K562 (cell line): ENCODE measurements around the gene EYA2. TPM values are rescaled to one million over a fixed set of nuclear protein-coding genes. Genes with fewer than 3 reads are reported as not detected.

Source experiments
- ATAC-seq: fragments of 200-7000 bp; cut with Tn5 transposase; 3 replicates; pipeline ENCODE4 v1.9.1; 2020; ENCODE audit warnings: moderate library complexity
- BruUV-seq: library from RNA; stranded (reverse); fragments of 400-500 nt; replicated peaks from 2 replicates; lab custom pipeline; 2021; lab: Mats Ljungman, UMichigan
- CTCF ChIA-PET: fragments of 300-600 bp; formaldehyde crosslinking; extraction: SDS; loops from one replicate; lab custom pipeline; 2021; ENCODE audit warnings: low intra/inter-chr PET ratio; lab: Yijun Ruan, JAX
- POLR2A ChIA-PET: fragments of 300-600, 350-650 bp; sonication (Branson Sonifier 250); formaldehyde crosslinking; extraction: SDS; loops from one replicate; lab custom pipeline; 2021; ENCODE audit warnings: antibody characterized with exemption, inconsistent platforms; lab: Yijun Ruan, JAX
- DNase-seq, 4 experiments: peaks; one replicate each; pipeline versions ENCODE4 v3.0.0 to v3.0.0-alpha.2; 2011 to 2018; ENCODE audit warnings: low spot score in 3 of 4, mixed read lengths in 3 of 4; ENCODE audit errors: extremely low read depth in 1 of 4
- FAIRE-seq: peaks from 2 replicates; lab custom pipeline; 2011; peaks lifted over from hg19 to GRCh38; lab: Jason Lieb, UNC
- H2AFZ ChIP-seq: 2 replicates; pipeline ENCODE4 v1.6.0; 2011; ENCODE audit warnings: low read depth, low read length, control low read depth, inconsistent platforms
- H3K27ac ChIP-seq: fragments of 200-600 bp; 3 replicates; pipeline ENCODE4 v1.8.0; 2011; ENCODE audit warnings: low read depth, mild to moderate bottlenecking, control low read depth, inconsistent platforms, low read length, moderate library complexity, mixed read lengths; ENCODE audit errors: extremely low read depth
- H3K27me3 ChIP-seq, 2 experiments: fragments of 300-600 bp in 1 of 2; 2 replicates in 1 of 2; 3 replicates in 1 of 2; pipeline versions ENCODE4 v1.6.0 to v1.8.0; 2011; ENCODE audit warnings: inconsistent platforms in 2 of 2, low read length in 2 of 2, mild to moderate bottlenecking in 1 of 2, mixed read lengths in 1 of 2, moderate library complexity in 1 of 2; ENCODE audit not compliant: control insufficient read depth in 2 of 2, insufficient read depth in 2 of 2
- H3K36me3 ChIP-seq: fragments of 300-600 bp; 3 replicates; pipeline ENCODE4 v1.8.0; 2011; ENCODE audit warnings: mild to moderate bottlenecking, low read length, inconsistent platforms; ENCODE audit not compliant: control insufficient read depth, insufficient read depth
- H3K4me1 ChIP-seq, 2 experiments: fragments of 200-600 bp in 1 of 2; replicated peaks in 1 of 2; 2 replicates in 1 of 2; 3 replicates in 1 of 2; pipeline versions ENCODE4 v1.5.1 to v1.8.0; 2011; ENCODE audit warnings: inconsistent platforms in 2 of 2, low read length in 2 of 2, mild to moderate bottlenecking in 1 of 2, mixed read lengths in 1 of 2, moderate library complexity in 1 of 2; ENCODE audit not compliant: control insufficient read depth in 2 of 2, insufficient read depth in 2 of 2
- H3K4me2 ChIP-seq: 2 replicates; pipeline ENCODE4 v1.6.1; 2011; ENCODE audit warnings: low read length, control low read depth, inconsistent platforms, mixed read lengths; ENCODE audit not compliant: insufficient read depth
- H3K4me3 ChIP-seq: fragments of 200-600 bp; sonication (generic), shearing (Covaris generic); 2 replicates; pipeline ENCODE4 v1.5.1; 2016; ENCODE audit warnings: control low read depth, inconsistent platforms
- H3K79me2 ChIP-seq: fragments of 200-600 bp; 3 replicates; pipeline ENCODE4 v1.8.0; 2011; ENCODE audit warnings: low read length, inconsistent platforms; ENCODE audit not compliant: control insufficient read depth, insufficient read depth
- H3K9ac ChIP-seq, 2 experiments: 2 replicates each; pipeline versions ENCODE4 v1.6.0 to v1.6.1; 2011; ENCODE audit warnings: low read depth in 2 of 2, low read length in 2 of 2, control low read depth in 1 of 2, inconsistent platforms in 1 of 2, mild to moderate bottlenecking in 1 of 2, mixed read lengths in 1 of 2; ENCODE audit not compliant: insufficient read depth in 1 of 2
- H3K9me1 ChIP-seq: one replicate; pipeline ENCODE4 v1.6.0; 2011; ENCODE audit warnings: inconsistent platforms, mild to moderate bottlenecking, low read length, moderate library complexity; ENCODE audit not compliant: control insufficient read depth, insufficient read depth
- H3K9me3 ChIP-seq: replicated peaks from 2 replicates; pipeline ENCODE4 v1.5.1; 2011; ENCODE audit warnings: low read depth, low read length, inconsistent platforms; ENCODE audit not compliant: control insufficient read depth, insufficient read depth
- H4K20me1 ChIP-seq: replicated peaks from 2 replicates; pipeline ENCODE4 v1.6.1; 2011; ENCODE audit warnings: low read length, inconsistent platforms, mixed read lengths; ENCODE audit not compliant: control insufficient read depth, insufficient read depth
- CBFA2T3 ChIP-seq: fragments of 450-650 bp; IDR thresholded peaks from 2 replicates; pipeline ENCODE4 v1.6.1; 2017
- CEBPB ChIP-seq: fragments of 450-650 bp; IDR thresholded peaks from 2 replicates; pipeline ENCODE4 v1.6.1; 2016; ENCODE audit warnings: missing genetic modification characterization, missing compliant biosample characterization
- DDX20 ChIP-seq: fragments of 450-650 bp; IDR thresholded peaks from 2 replicates; pipeline ENCODE4 v1.6.1; 2016; ENCODE audit warnings: missing genetic modification characterization, low read depth, mild to moderate bottlenecking, missing compliant biosample characterization, moderate library complexity
- FOSL1 ChIP-seq: fragments of 200-800 bp; sonication (Bioruptor generic); conservative IDR thresholded peaks from 2 replicates; pipeline ENCODE4 v1.6.1; 2016; ENCODE audit warnings: missing genetic modification characterization, missing compliant biosample characterization
- HDAC6 ChIP-seq: IDR thresholded peaks from 2 replicates; pipeline ENCODE4 v1.6.1; 2012; ENCODE audit warnings: low read depth, mild to moderate bottlenecking, control low read depth, inconsistent platforms, low read length, moderate library complexity
- HMBOX1 ChIP-seq: sonication (generic); IDR thresholded peaks from 2 replicates; pipeline ENCODE4 v1.6.1; 2016
- JUND ChIP-seq, 2 experiments: IDR thresholded peaks; 2 replicates in 1 of 2; 3 replicates in 1 of 2; pipeline ENCODE4 v1.6.1; 2011; ENCODE audit warnings: borderline replicate concordance in 2 of 2, low read depth in 2 of 2, low read length in 2 of 2, improper control_type of control experiment in 1 of 2, missing biosample characterization in 1 of 2, missing genetic modification characterization in 1 of 2, missing genetic modification reagents in 1 of 2
- KDM1A ChIP-seq, 2 experiments: fragments of 450-650 bp; IDR thresholded peaks; 2 replicates each; pipeline ENCODE4 v1.6.1; 2016; ENCODE audit warnings: mild to moderate bottlenecking in 2 of 2
- KDM4B ChIP-seq, 2 experiments: fragments of 450-650 bp in 1 of 2; sonication (generic) in 1 of 2; IDR thresholded peaks; 2 replicates each; pipeline ENCODE4 v1.6.1; 2016 to 2017; ENCODE audit warnings: borderline replicate concordance in 2 of 2, antibody characterized with exemption in 1 of 2, low read depth in 1 of 2, mild to moderate bottlenecking in 1 of 2
- LARP7 ChIP-seq: fragments of 450-650 bp; IDR thresholded peaks from 2 replicates; pipeline ENCODE4 v1.6.1; 2016
- POLR2A ChIP-seq: fragments of 450-650 bp; conservative IDR thresholded peaks from 2 replicates; pipeline ENCODE4 v1.6.1; 2016
- SMARCA5 ChIP-seq: fragments of 450-650 bp; IDR thresholded peaks from 2 replicates; pipeline ENCODE4 v1.6.1; 2016
- SOX6 ChIP-seq: fragments of 450-650 bp; IDR thresholded peaks from 2 replicates; pipeline ENCODE4 v1.6.1; 2014; ENCODE audit warnings: mild to moderate bottlenecking
- ZNF24 ChIP-seq: fragments of 450-650 bp; IDR thresholded peaks from 2 replicates; pipeline ENCODE4 v1.6.1; 2016
- ZSCAN29 ChIP-seq: fragments of 450-650 bp; IDR thresholded peaks from 2 replicates; pipeline ENCODE4 v1.6.1; 2017
- WGBS: fragments of 100-300 bp; shearing (Covaris generic); methylation state at CpG from one replicate; pipeline ENCODE4 v1.1.6; 2016; ENCODE audit warnings: low coverage, mixed read lengths; ENCODE audit not compliant: insufficient coverage; ENCODE audit errors: missing lambda C conversion rate; 5-methylcytosine and 5-hydroxymethylcytosine counted together
- in situ Hi-C: fragments of 300-500 bp; cut with MboI; formaldehyde crosslinking; loops from 4 replicates; pipeline ENCODE4 v1.15.0; 2018; ENCODE audit warnings: inconsistent platforms, mixed read lengths
- intact Hi-C: fragments of 100-400 bp; cut with micrococcal nuclease; formaldehyde crosslinking; loops from 2 replicates; pipeline ENCODE4 v1.14.2; 2022
- polyA plus RNA-seq, 8 experiments: library from polyadenylated mRNA; depleted of rRNA in 4 of 8; stranded (reverse) in 5 of 8; unstranded in 3 of 8; fragments of >200 nt; fragmentation: Nextera tagmentation in 2 of 8; fragmentation: Illumina TruSeq in 1 of 8; extraction: Ambion mirVana in 2 of 8; extraction: Trizol in 1 of 8; gene quantifications; 2 replicates each; pipeline versions ENCODE4 v1.2.1 to v1.2.3, GENCODE V29; 2011 to 2014; ENCODE audit warnings: inconsistent platforms in 1 of 8, missing spikeins in 1 of 8
- total RNA-seq, 7 experiments: library from RNA; depleted of rRNA in 6 of 7; stranded (reverse); fragments of >200 nt in 6 of 7; fragmentation: Illumina TruSeq in 2 of 7; extraction: Trizol in 2 of 7; gene quantifications; 2 replicates each; pipeline versions ENCODE4 v1.2.1 to v1.2.3, GENCODE V29; 2011 to 2021; ENCODE audit warnings: low replicate concordance in 1 of 7
- TF ChIP-seq, protein P1 (sequence below): fragments of 450-650 bp; IDR thresholded peaks from 2 replicates; pipeline ENCODE4 v1.6.1; 2016; ENCODE audit warnings: mild to moderate bottlenecking

EYA2 gene
- total and polyA plus RNA-seq, 9 of the 15 experiments (the other 6 are each of a cell fraction or from before 2014, with no cell fraction given), result 0.03 TPM; not detected in 8

DNA sequence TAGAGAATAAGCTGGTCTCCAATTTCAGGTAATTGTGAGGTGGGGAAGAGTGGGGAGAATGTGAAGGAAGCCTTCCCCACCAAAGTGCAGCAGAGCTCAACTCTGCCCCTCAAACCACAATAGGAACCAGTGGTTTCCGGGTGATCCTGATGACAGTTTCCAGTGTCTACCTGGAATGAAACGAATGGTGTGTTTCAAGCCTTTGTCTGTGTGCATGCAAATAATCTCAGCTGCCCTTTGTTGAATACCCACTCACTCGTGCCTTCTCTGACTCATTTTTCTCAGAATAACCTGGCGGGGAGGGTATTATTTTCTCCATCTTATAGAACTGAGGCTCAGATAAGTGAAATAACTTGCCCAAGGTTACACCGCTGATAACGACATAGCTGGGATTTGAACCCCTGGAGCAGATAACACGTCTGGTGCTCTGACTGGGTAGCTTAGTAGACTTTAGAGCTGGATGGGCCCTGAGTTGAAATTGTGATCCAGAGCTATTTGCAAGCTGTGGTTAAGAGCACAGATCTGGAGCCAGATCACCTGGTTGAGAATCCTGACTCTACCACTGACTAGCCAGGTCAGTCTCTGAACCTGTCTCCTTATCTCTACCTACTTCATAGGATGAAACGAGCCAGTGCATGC, 85.1 kb downstream of the EYA2 start:
- ChIA-PET POLR2A (interaction anchor here (0.7 to 1.3 kb wide), 3 partner anchors 9 to 269 kb away, joined by 3 to 5 read pairs (median 4); no protein-coding TSS in a partner anchor), CTCF (no interaction called here)
- Histone ChIP-seq H3K4me2 (no peak overlapping the region), H3K4me1 (no peaks in the 10 kb centered on the region), H3K9ac (no peak overlapping the region), H3K9me1 (no peaks in the 10 kb centered on the region), H3K79me2 (no peaks in the 10 kb centered on the region), H3K27ac (no peak overlapping the region), H2AFZ (no peak overlapping the region), H4K20me1 (no peaks in the 10 kb centered on the region), H3K27me3 (peaks cover 7 to 18% of the 10 kb centered on the region in 2 experiments; a peak in 2 of 5 replicates), H3K4me3 (no peak overlapping the region), H3K36me3 (no peaks in the 10 kb centered on the region), H3K9me3 (no peaks in the 10 kb centered on the region)
- intact Hi-C loops, result no loop called here
- FAIRE-seq (no peak), DNase-seq (peak in 1 of 4 experiments; percentile 6), ATAC-seq (no peak)
- no TSS peak for BruUV-seq
- 0% methylated on average over 8 of the region's 8 CpGs for WGBS
- in situ Hi-C loops, result no loop called here
- TF ChIP-seq ZSCAN29 (no peak), FOSL1 (tag) (peak; percentile 37), ZNF24 (no peak), JUND (IDR thresholded peaks at IDR 0.05; ENCODE audit: borderline replicate concordance, low read depth, low read length) (0 out of 2 replicates have a peak, but pooled peaks have one; percentile 25), JUND (tag; IDR thresholded peaks at IDR 0.05; ENCODE audit: borderline replicate concordance, low read depth, low read length) (no peak), POLR2A (no peak), SOX6 (0 out of 2 replicates have a peak, but pooled peaks have one; percentile 19), KDM4B (IDR thresholded peaks at IDR 0.05; ENCODE audit: borderline replicate concordance in 2 of 2, low read depth in 1 of 2) (no peak), KDM1A (IDR thresholded peaks at IDR 0.05) (0 out of 4 replicates have a peak, but pooled peaks of 1 of the 2 experiments have one; percentile 19), DDX20 (tag) (no peak), CBFA2T3 (peak; percentile 35; the same call in 1 of the 2 replicates), SMARCA5 (no peak), HDAC6 (no peak), CEBPB (tag) (no peak), LARP7 (no peak), HMBOX1 (peak; percentile 32; the same call in 1 of the 2 replicates)
- TF ChIP-seq, protein P1, sequence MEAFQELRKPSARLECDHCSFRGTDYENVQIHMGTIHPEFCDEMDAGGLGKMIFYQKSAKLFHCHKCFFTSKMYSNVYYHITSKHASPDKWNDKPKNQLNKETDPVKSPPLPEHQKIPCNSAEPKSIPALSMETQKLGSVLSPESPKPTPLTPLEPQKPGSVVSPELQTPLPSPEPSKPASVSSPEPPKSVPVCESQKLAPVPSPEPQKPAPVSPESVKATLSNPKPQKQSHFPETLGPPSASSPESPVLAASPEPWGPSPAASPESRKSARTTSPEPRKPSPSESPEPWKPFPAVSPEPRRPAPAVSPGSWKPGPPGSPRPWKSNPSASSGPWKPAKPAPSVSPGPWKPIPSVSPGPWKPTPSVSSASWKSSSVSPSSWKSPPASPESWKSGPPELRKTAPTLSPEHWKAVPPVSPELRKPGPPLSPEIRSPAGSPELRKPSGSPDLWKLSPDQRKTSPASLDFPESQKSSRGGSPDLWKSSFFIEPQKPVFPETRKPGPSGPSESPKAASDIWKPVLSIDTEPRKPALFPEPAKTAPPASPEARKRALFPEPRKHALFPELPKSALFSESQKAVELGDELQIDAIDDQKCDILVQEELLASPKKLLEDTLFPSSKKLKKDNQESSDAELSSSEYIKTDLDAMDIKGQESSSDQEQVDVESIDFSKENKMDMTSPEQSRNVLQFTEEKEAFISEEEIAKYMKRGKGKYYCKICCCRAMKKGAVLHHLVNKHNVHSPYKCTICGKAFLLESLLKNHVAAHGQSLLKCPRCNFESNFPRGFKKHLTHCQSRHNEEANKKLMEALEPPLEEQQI, result no peak
